SK-N-DZ (cell line): Measurements from ENCODE around the gene COL23A1.
"Not testable (repeated sequence)": the region's sequence is repeated elsewhere in the genome, so short reads cannot be mapped to it uniquely, and the experiment has no call there.

ENCODE experiments used
- DNase-seq: peaks from one replicate; pipeline ENCODE4 v3.0.0-alpha.2; 2015; ENCODE audit warnings: low spot score

The COL23A1 gene

GRCh38 chr5:178381921-178382695, 208.1 kb downstream of the COL23A1 start:
- DNase-seq: no peak

DNA sequence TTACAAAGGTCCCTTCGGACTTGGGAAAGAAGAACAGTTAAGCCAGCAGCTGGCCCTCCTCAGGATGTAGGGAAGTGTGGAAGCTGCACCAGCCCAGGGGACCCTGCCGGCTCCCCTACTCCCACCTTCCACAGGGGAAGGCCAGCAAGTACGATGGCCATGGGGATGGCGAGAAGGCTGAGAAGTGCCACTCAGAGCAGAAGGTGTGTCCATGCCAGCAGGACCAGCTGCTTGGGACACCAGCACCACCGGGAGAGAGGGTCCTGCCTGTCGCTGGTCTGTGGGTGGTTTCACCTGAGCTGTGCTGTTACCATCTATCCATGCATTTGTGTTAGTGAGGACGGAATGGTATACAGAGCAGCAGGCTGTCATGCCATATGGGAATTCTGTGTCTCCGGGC, 209.0 kb downstream of the COL23A1 start:
- DNase-seq: no peak

DNA sequence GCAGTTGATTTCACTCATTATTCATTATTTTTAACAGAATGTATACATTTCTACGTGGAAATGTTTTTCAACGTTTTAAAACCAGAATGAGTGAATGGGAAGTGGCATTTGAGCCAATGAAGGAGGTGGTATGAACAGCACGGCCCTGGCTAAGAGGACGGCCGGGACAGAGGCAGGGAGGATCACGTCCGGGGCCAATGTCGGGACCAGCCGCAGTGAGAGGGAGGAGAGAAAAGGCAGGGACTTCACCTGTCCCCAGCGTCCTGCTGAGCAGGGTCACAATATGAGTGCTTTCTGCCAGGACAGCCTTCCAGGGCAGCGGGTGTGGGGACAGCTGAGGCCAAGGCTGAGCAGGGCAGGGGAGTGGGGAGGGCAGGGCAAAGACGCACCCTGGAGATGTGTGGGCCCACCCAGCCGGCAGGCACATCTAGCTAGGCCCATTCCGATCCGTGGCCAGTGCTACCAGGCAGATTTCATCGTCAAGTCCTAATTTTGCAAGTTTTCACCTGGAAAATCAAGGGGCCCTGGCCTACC, 209.6 kb downstream of the COL23A1 start:
- DNase-seq: no peak

DNA sequence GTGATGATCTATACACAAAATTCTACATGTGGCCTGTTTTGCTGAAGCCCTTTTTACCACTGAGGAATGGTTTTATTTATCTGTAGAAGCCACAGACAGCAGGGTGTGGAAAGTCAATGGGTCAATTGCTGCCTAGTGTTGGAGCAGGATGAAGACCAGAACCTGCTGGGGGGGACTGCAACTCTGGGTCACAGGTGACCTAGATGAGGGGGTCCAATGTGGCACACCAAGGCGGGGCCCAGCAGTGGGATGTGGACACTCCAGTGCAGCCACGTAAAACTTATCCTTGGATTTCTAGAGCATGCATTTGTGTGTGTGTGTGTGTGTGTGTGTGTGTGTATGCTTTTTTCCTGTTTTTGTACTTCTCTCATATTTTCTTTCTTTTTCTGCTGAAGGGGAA, 210.1 kb downstream of the COL23A1 start:
- no peak for DNase-seq

DNA sequence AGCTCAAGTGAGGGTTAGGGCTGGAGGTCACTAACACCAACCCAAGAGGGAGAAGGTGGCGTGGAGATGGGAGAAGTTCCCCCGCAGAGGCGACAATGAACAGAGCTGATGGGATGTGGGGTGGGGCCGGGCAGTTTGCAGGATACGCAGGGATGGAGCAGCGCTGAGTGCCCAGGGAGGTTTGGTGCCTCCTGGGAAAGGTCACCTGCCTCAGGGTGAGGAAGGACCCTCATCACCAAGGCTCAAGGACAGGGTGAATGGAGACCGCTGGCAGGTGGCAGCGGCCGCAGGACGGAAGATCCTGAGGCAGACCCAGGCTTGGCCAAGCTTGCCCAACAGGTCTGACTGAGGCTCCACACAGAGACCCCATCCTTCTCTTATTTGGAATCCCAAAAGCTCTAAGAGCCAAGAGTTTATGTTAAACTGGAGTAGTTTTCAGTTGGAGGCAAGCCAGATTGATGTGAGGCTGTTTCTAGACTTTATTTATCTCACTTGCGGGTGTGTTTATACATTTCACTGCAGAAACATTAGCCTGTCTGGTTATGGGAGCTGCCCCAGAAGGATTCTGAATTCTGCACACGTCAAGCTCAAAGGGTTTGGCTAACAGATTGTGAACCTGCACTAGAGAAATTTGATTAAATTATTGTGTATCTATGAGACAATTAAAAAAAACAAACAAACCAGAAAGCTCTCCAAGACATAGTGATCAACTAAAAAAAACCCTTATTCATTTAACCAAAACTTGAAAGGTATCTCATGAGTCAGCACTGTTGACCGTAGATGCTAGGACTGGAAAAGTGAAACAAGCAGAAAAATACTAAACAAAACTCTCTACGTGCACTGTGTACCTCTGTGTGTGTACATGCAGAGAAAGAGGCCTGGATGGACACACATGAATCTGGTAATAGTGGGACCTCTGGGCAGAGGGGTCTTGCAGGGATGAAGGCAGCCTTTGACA, 211.4 kb downstream of the COL23A1 start:
- no peak for DNase-seq

DNA sequence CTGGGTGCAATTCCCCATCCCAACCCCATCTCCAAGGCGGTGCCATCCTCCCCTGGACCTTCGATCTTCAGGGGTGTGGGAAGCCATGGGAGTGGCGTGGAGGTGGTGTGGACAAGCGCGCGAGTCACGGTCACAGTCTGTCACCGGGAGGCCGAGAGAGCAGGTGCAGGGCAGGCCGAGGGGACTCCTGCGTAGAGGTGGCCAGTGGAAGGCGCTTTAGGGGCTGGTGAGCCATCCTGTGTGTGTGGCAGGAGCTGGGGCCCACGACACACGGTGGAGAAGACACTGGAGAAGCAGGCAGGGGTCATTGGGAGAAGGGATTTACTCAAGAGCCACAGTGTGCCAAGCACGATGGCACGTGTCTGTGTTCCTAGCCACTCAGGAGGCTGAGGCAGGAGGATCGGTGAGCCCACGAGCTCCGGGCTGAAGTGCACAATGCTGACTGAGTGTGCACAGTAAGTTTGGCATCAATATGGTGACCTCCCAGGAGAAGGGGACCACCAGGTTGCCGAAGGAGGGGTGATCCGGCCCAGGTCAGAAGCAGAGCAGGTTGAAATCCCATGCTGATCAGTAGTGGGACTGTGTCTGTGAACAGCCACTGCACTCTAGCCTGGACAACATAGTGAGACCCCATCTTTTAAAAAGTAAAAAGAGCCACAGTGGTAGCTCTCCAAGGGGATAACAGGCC, 212.5 kb downstream of the COL23A1 start:
- no peak for DNase-seq

DNA sequence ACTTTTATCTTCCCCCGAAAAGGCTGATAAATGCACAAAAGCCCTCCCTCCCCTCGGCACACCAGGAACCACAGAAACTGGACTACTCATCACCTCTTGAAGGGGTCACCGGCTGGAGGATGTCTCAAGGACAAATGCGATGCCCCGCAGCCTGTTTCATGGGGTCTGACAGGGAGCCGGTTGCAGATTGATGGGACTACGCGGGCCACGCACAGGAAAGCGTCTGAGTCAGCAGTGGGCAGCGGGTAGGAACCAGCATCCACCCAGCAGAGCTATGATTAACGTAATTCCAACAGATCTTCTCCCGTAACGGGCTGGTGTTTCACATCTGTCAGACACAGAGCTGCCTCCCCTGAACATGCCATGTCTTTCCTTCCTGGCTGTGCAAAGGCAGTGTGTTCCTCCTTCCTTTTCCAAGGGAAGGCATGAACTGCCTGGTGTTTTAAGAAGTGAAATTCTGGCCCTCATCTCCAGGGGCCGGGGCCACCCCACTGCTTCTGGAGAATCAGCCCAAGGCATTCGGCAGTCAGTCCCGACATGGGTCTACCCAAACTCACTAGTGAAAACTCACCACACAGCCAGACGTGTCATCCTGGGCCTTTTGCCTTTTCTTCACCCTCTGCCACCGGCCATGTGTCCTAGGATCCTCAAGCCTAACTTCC, 213.1 kb downstream of the COL23A1 start:
- no peak for DNase-seq

DNA sequence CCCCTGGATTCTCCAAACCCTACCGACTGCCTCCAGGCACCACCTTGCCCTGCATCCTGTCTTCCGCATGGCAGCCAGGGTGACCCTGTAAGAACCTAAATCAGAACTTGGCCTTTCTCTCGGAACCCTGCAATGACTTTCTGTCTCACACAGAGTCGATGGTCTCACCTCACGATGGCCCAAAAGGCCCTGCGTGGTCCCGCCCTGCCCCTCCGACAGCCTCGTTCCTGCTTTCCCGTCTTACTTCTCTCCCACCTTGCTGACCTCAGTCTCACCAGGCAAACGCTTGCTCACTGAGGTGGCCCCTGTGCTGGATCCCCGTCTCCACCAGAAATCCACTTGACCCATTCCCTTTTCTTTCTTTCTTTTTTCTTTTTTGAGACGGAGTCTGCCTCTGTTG, 214.8 kb downstream of the COL23A1 start:
- DNase-seq: no peak

DNA sequence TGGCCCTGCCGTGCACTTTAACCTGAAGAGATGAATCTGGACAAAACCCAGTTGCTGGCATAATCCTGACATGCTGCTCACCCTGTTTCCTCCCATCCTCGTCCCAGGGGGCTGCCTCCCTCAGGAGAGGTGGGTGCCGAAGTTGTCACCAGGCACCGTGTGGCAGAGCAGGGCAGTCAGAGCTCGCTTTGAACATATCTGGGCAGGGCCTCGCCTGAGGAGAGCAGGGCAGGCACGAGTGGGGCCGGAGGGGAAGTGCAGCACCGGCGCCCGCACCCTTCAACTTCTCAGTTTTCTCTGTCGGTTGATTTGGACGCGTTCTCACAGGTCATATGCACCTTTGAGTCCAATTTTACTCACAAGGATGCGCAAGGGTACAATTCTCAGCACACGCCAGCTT, 216.5 kb downstream of the COL23A1 start:
- DNase-seq: no peak

DNA sequence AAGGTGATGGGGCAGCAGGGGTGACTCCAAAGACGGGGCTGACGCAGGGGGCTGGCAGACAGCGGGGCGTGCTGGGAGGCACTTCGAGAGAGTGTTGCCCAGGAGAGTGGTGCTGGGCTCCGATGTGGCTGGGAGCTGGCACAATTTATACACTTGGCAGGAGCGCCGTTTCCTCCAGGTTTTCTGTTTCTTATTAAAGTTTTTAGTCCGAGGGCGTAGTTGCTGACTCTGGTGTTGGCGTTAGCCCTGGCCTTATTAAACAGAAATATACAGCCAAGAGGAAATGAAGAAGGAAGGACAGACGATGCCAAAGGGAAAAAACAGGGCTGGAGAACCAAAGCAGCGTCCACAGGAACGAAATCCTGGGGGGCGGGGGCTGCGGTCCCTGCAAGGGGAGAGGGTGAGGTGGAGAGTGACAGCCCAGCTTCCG, 218.0 kb downstream of the COL23A1 start:
- DNase-seq: no peak

DNA sequence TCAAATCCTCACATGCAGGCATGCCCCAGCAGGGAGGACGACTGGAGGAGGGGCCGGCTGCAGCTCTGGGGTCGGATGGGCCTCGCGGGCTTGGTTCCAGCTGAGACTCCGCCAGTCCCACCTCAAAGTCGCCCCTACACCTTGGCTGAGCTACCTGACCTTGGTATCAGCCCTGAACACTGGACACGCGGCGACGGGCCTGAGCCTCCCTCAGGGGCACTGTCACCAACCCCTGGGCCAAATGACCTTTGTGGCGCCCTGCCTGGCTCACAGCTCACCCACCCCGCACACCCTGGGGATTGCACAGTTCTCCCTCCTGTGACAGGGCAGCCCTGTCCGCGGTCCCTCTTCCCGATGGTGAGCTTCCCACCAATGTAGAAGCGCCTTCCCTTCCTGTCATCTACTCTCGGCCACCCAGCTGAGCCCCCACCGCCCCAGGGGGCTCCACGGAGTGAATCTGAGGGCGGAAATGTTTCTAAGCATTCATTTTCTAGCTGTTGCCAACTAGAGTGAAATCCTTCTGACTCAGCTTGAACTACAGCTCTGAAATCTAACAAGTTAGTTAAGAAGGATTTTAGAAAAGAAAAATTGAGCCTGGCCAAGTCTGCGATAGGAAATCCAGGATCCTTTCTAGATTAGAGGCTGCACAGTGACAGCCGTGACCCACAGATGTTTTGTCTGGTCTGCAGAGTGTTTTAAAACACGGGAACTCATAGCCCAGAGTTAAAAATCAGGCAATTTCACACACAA, 218.7 kb downstream of the COL23A1 start:
- DNase-seq: no peak

- DNase-seq: no peak
Observed at GRCh38 chr5:178370102-178370501, 220.1 kb downstream of the COL23A1 start.

GRCh38 chr5:178369469-178369868, 220.7 kb downstream of the COL23A1 start:
- not testable (repeated sequence) for DNase-seq

DNA sequence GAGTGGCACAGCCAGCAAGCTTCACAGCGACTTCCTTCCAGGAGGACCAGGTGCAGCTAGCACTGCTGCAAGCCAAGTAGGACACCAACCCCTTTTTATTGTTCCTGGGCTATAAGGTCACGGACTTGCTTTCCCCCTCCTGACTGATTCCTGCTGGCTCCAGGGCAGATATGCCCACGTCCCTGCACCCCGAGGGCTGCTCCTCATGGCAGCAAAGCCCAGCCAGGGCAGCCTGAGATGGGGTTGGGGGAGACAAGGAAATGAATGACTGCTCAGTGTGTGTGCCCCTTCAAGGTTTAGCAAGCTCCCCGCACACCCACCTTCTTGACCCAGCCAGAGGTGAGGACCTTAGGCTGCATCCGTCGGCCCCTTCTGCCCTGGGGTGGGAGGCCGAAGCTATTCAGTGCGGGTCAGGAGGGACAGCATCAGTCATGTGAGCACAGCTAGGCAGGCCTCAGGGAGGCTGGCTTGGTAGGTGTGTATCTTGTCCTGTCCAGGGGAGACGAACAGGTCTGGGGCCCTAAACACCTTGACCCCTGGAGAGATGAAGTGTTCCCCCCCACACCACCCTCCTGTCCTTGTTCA, 221.4 kb downstream of the COL23A1 start:
- no peak for DNase-seq

GRCh38 chr5:178368274-178368673, 221.9 kb downstream of the COL23A1 start:
- no peak for DNase-seq

- DNase-seq: no peak
Observed at GRCh38 chr5:178367736-178368120, 222.5 kb downstream of the COL23A1 start.

- no peak for DNase-seq
Observed at GRCh38 chr5:178366998-178367735, 223.0 kb downstream of the COL23A1 start.

GRCh38 chr5:178365501-178366440, 224.4 kb downstream of the COL23A1 start:
- DNase-seq: no peak
